Inflammatory macrophage treated with lipopolysaccharide for 1 hour (primary cell): ENCODE results near the gene MRFAP1L1.
A peak's percentile ranks its signal among the peaks of the same experiment; 100 is the strongest.

Experiments used
- DNase-seq, 2 donors: peaks; one replicate each; pipeline ENCODE4 v3.0.0-alpha.2; 2020 to 2022

MRFAP1L1 gene

GRCh38 chr4:6715704-6716017 lies 6.0 kb upstream of the MRFAP1L1 start:
- no peak for DNase-seq

GRCh38 chr4:6714954-6715353 lies 5.3 kb upstream of the MRFAP1L1 start:
- peak in 1 of 2 donors; percentile 26 for DNase-seq

GRCh38 chr4:6710996-6711395 lies 1.3 kb upstream of the MRFAP1L1 start:
- no peak for DNase-seq

GRCh38 chr4:6710282-6710681 lies 617 bp upstream of the MRFAP1L1 start:
- no peak for DNase-seq

GRCh38 chr4:6706173-6706572 lies 3.5 kb downstream of the MRFAP1L1 start:
- no peak for DNase-seq

- no peak for DNase-seq
Measured at GRCh38 chr4:6705646-6706045, 4.0 kb downstream of the MRFAP1L1 start.

GRCh38 chr4:6703786-6704185 lies 5.9 kb downstream of the MRFAP1L1 start:
- no peak for DNase-seq

GRCh38 chr4:6702761-6703160 lies 6.9 kb downstream of the MRFAP1L1 start:
- DNase-seq: no peak

- DNase-seq: no peak
Measured at GRCh38 chr4:6701371-6701770, 8.3 kb downstream of the MRFAP1L1 start.

- no peak for DNase-seq
Measured at GRCh38 chr4:6699903-6700302, 9.8 kb downstream of the MRFAP1L1 start.

- no peak for DNase-seq
Measured at GRCh38 chr4:6699388-6699787, 10.3 kb downstream of the MRFAP1L1 start.

- DNase-seq: no peak
Measured at GRCh38 chr4:6697131-6697530, 12.5 kb downstream of the MRFAP1L1 start.

GRCh38 chr4:6696611-6697010 lies 13.1 kb downstream of the MRFAP1L1 start:
- DNase-seq: no peak

GRCh38 chr4:6695660-6696610 lies 13.7 kb downstream of the MRFAP1L1 start:
- DNase-seq: no peak

- no peak for DNase-seq
Measured at GRCh38 chr4:6694177-6694901, 15.3 kb downstream of the MRFAP1L1 start.

- peak; percentile 31 to 37 for DNase-seq
Measured at GRCh38 chr4:6693231-6694176, 16.2 kb downstream of the MRFAP1L1 start, which contains the start of gene S100P. S100P (plus strand) TSS chr4:6693878; CDS start chr4:6693933, 55 bp downstream.

GRCh38 chr4:6692806-6693205 lies 16.9 kb downstream of the MRFAP1L1 start:
- DNase-seq: no peak

GRCh38 chr4:6692379-6692778 lies 17.3 kb downstream of the MRFAP1L1 start:
- no peak for DNase-seq

- no peak for DNase-seq
Measured at GRCh38 chr4:6689506-6689960, 20.1 kb downstream of the MRFAP1L1 start.

- DNase-seq: peak; percentile 54 to 62
Measured at GRCh38 chr4:6688879-6689505, 20.7 kb downstream of the MRFAP1L1 start.

GRCh38 chr4:6687947-6688878 lies 21.5 kb downstream of the MRFAP1L1 start:
- no peak for DNase-seq
